Right cardiac atrium (tissue), 5 donors: Measurements from ENCODE around the gene CCDC34. TPM values are rescaled to one million over a fixed set of nuclear protein-coding genes. Genes with fewer than 3 reads are reported as not detected.

Source experiments
- ATAC-seq, 2 donors: fragments of 200-7000 bp; cut with Tn5 transposase; one replicate each; pipeline versions ENCODE4 v1.8.0 to v1.9.1; 2020; ENCODE audit warnings: moderate library complexity in 2 of 2, mild to moderate bottlenecking in 1 of 2
- DNase-seq, 3 donors: peaks; one replicate each; pipeline ENCODE4 v3.0.0-alpha.2; 2020
- H3K27ac ChIP-seq: one replicate; pipeline ENCODE4 v1.5.1; 2013; ENCODE audit warnings: mild to moderate bottlenecking, low read length, control low read depth, moderate library complexity
- H3K27me3 ChIP-seq: one replicate; pipeline ENCODE4 v1.6.1; 2013; ENCODE audit not compliant: control insufficient read depth, insufficient read depth
- H3K4me1 ChIP-seq: one replicate; pipeline ENCODE4 v1.6.1; 2013; ENCODE audit warnings: low read length; ENCODE audit not compliant: control insufficient read depth, insufficient read depth
- H3K4me3 ChIP-seq: one replicate; pipeline ENCODE4 v1.5.1; 2013; ENCODE audit warnings: low read length, control low read depth
- H3K9me3 ChIP-seq: one replicate; pipeline ENCODE4 v1.6.1; 2013; ENCODE audit warnings: low read length; ENCODE audit not compliant: control insufficient read depth
- WGBS: extraction: QIAGEN DNeasy Blood & Tissue Kit; methylation state at CpG from one replicate; pipeline ENCODE4 v1.1.7; 2013; 5-methylcytosine and 5-hydroxymethylcytosine counted together
- intact Hi-C, 4 donors: fragments of 100-400 bp; cut with DNase I; formaldehyde crosslinking; loops; one replicate each; pipeline versions ENCODE4 v1.11.0 to v1.14.0; 2022 to 2023
- polyA plus RNA-seq: library from polyadenylated mRNA; stranded (reverse); fragments of 200-250 nt; gene quantifications from one replicate; pipeline ENCODE4 v1.2.3, GENCODE V29; 2013
- total RNA-seq, 4 donors: library from RNA; stranded (reverse); fragmentation: NEBNext Ultra II Directional; extraction: Animal tissue kit (Norgen Biotek cat#: 25700); gene quantifications; one replicate each; pipeline ENCODE4 v1.2.1, GENCODE V29; 2021
- donor health status: healthy with polysubstance abuse.
- donor health status: DM: no; HTN: yes; CAD: no.
- donor health status: DM: no; HTN: no; CAD: no.
- donor health status: DM: no; HTN: yes; CAD: no; lungs with severe emphysema.
- donor health status: DM: yes; HTN: yes; CAD: no.

Gene CCDC34
- total and polyA plus RNA-seq, 5 donors = 2.1 to 4.4 (median 4.0) TPM

DNA sequence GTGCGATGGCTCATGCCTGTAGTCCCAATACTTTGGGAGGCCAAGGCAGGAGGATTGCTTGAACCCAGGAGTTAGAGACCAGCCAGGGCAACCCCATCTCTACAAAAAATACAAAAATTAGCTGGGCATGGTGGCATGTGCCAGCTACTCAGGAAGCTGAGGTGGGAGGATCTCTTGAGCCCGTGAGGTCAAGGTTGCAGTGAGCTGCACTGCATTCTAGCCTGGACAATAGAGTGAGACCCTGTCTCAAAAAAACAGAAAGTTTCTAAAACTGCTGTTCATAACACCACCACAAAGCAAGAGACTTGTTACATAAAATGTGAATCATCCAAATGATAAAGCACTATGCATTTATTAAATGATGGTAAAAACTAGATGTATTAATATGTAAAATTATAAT lies 40.2 kb upstream of the CCDC34 start:
- DNase-seq = no peak
- Histone ChIP-seq H3K27me3 (no peaks in the 10 kb centered on the region), H3K27ac (no peak overlapping the region), H3K4me3 (no peak overlapping the region), H3K9me3 (no peaks in the 10 kb centered on the region), H3K4me1 (peaks cover 1% of the 10 kb centered on the region)
- intact Hi-C loops = no loop called here
- WGBS = 89% methylated on average over 2 of the region's 2 CpGs
- ATAC-seq = no peak

DNA sequence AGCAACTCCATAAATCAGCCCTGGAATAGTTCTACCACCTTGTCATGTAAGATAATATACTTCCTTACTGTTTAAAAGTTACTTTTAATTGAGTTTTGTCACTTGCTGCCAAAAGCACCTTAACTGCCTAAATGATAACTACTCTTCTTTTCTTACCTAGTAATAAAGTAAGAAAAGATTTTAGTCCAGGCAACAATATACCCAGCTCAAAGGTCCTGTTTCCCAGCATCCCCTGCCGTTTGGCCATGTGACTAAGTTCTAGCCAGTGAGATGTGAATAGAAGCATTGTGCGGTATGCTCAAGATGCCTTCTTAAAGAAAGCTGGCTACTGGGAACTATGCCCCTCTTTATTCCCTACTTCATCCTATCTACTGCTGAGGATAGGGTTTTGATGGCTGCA lies 39.4 kb upstream of the CCDC34 start:
- H3K27me3 ChIP-seq = no peaks in the 10 kb centered on the region
- DNase-seq (no peak), ATAC-seq (no peak)
- H3K27ac ChIP-seq = no peak overlapping the region
- intact Hi-C loops = no loop called here
- no peaks in the 10 kb centered on the region for H3K9me3 ChIP-seq
- WGBS = 91% methylated on average over 2 of the region's 2 CpGs
- peaks cover 1% of the 10 kb centered on the region for H3K4me1 ChIP-seq
- H3K4me3 ChIP-seq = no peak overlapping the region

DNA sequence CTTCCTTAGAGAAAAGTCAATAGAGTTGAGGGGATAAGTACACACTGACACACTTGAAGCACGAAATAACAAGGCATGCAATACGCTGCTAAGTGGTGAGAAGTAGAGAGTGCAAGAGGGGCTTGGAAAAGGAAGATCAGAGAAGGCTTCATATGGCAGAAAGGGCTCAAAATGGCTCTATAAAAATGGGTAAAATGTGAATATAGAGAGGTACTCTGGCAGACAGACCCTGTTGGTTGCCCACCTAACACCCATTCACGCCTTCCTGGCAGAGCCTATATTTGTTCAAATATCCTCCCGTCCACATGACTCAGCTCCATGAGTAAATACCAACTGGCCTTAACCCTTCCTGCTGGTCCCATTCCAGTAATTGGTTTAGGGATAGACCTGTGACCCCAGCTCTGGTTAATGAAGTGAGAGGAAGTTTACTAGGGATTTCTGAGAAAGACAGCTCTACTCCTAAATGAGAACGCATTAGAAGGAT lies 38.9 kb upstream of the CCDC34 start:
- ATAC-seq = no peak
- peaks cover 1% of the 10 kb centered on the region for H3K4me1 ChIP-seq
- intact Hi-C loops = no loop called here
- no peak for DNase-seq
- H3K4me3 ChIP-seq = no peak overlapping the region
- no peaks in the 10 kb centered on the region for H3K27me3 ChIP-seq
- H3K27ac ChIP-seq = no peak overlapping the region
- WGBS = 92% methylated on average over 5 of the region's 5 CpGs
- no peaks in the 10 kb centered on the region for H3K9me3 ChIP-seq

DNA sequence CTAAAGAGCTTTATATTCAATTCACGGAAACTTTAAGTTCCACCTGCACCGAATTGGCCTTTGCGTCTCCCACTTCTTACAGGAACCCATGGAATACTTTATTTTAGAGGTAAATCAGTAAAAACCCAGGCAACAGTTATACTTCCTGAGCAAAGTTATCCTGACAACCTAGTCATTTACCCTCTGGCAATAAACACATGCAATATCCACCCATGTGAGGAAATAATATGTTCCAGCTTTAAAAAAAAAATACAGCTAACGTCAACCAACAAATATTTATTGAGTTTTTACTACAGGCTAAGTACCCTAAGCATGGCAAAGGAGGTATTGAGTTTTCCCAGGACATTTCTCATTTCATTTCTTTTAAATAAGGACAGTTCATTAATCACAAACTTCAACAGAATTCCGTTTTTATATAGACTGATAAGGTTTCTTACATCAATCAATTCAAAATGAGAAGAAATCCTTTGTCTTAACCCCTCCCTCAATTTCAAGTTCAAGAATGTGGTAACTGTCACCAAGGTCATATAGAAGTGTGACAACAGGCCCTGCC lies 38.3 kb upstream of the CCDC34 start:
- intact Hi-C loops = no loop called here

DNA sequence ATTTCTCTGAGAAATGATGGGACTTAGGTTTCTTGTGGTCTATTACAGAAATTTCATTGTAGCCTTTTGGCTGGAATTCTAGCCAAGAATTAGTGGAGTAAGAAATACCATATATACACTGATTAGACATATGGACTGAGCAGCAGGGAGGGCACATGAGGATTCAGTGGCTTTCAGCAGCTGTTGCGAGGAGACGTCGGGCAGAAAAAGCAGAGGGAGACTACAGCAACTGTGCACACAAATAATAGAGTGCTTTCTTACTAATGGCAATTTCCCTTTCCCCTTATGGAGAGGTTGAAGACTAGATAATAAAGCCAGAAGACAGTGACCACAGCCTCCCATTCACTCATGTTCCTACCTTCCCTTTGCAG lies 35.4 kb upstream of the CCDC34 start:
- Histone ChIP-seq H3K9me3 (no peaks in the 10 kb centered on the region), H3K4me1 (peaks cover 8% of the 10 kb centered on the region), H3K27me3 (no peaks in the 10 kb centered on the region), H3K27ac (no peak overlapping the region), H3K4me3 (no peak overlapping the region)
- WGBS = 90% methylated on average over 3 of the region's 3 CpGs
- DNase-seq = no peak
- ATAC-seq = no peak
- intact Hi-C loops = loop anchor here in 3 of 4 donors (10.0 kb wide), 2 partner anchors 66 to 214 kb away; no protein-coding TSS in a partner anchor

More for the DNA sequence above, 38.3 kb upstream of the CCDC34 start:
- DNase-seq (no peak), ATAC-seq (no peak)
- H3K4me3 ChIP-seq = no peak overlapping the region
- WGBS = 91% methylated on average over 5 of the region's 5 CpGs
- no peaks in the 10 kb centered on the region for H3K27me3 ChIP-seq
- no peaks in the 10 kb centered on the region for H3K9me3 ChIP-seq
- no peak overlapping the region for H3K27ac ChIP-seq
- peaks cover 1% of the 10 kb centered on the region for H3K4me1 ChIP-seq

DNA sequence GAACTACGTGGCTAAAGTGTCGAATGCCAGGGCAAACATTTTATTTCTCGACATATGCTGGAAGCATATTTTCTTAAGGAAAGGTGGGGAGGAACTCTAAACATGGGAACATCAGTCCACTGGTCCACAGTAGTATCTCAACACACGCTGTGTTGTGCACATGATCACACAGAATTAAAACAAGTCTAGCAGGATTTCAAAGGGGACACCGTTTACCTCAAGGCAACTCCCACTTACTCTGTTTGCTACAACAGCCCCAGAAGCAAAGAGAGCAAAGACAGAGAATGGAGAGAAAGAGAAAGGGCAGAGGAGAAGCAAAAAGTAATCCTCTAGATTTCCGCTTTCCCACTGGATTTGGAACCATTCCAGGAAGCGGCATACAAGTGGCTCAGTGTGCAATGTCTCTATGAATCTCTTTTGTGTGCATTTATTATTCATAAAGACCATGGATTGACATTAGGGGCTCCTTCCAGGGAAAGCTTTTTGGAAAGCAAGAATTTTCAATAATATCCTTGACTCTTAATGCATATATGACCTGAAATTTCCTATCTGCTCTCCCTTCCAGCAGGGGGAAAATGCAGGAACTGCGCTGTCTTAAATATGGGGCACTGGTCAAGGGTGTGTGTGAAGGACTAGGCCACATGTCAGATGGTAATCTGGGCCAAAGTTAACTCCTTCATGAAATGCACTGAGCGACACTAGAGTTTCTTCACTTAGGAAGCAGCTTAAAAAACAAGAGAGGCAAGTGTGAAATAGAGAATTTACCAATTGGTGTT lies 34.8 kb upstream of the CCDC34 start:
- 71% methylated on average over 9 of the region's 9 CpGs for WGBS
- H3K4me1 ChIP-seq = peaks cover 7% of the 10 kb centered on the region
- H3K27ac ChIP-seq = no peak overlapping the region
- DNase-seq (no peak), ATAC-seq (no peak)
- no peaks in the 10 kb centered on the region for H3K27me3 ChIP-seq
- intact Hi-C loops = loop anchor here in 3 of 4 donors (10.0 kb wide), 2 partner anchors 67 to 213 kb away; no protein-coding TSS in a partner anchor
- no peak overlapping the region for H3K4me3 ChIP-seq
- H3K9me3 ChIP-seq = no peaks in the 10 kb centered on the region

DNA sequence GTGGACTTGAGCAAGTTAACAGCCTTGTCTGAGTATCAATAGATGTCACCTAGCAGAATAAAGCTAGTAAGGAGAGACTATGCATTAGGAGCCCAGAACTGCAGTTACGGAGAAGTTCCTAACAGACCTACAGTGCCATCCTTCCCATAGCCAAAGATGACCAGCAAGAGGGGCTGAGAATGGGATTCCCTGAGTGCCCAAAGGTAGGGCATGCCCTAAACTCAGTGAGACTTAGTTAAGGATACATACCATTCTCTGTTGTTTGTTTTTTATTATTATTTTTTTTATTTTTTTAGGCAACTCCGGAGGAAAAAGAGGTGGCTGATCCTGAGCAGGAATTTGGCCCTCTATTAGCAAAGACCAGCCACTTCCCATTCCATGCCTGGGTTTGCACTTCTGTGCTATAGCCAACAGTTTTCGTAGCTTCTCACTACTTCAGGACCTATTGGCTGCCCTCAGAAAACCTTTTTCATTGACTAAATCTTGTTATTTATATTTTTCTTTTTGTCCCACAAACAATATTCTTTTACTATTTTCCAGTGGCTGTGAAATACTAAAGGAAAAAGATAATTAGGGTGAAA lies 33.3 kb upstream of the CCDC34 start:
- no peak for ATAC-seq
- Histone ChIP-seq H3K9me3 (no peaks in the 10 kb centered on the region), H3K27ac (peak overlapping the region; percentile 7), H3K4me1 (peaks cover 9% of the 10 kb centered on the region), H3K4me3 (no peak overlapping the region), H3K27me3 (no peaks in the 10 kb centered on the region)
- intact Hi-C loops = loop anchor here in 3 of 4 donors (10.0 kb wide), 2 partner anchors 68 to 212 kb away; no protein-coding TSS in a partner anchor
- no peak for DNase-seq
- WGBS = 67% methylated on average over 3 of the region's 3 CpGs

DNA sequence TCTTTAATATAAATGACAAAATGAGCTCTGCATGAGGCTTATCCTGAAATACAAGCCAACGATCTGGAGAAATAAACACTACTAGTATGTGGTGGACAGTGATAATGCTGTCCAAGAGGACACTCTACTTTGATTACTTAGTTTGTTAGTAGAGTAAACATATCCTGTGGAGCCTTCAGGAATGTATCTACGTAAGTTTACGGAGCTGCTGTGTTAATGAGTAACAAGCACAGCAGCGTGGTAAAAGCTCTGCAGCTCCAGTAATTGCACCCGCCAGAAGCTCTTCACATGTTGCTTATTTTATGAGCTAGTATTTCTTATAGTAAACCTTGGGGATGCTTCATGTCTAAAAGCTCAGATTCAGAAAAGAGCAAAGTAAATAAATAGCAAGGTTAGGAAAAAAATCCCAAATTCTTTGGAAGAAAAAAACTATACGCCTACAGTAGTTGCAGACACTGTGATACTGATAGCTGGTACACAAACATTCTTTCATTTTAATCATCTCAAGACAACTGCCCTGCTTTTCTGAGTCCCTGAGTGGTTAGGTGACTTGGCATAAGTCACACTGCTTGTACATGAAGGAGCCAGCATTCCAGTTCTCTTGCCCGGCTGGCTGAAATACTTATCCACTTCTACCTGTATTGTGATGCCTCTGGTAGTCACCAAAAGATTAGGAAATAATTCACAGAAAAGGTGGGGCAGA lies 32.7 kb upstream of the CCDC34 start:
- peaks cover 9% of the 10 kb centered on the region for H3K4me1 ChIP-seq

DNA sequence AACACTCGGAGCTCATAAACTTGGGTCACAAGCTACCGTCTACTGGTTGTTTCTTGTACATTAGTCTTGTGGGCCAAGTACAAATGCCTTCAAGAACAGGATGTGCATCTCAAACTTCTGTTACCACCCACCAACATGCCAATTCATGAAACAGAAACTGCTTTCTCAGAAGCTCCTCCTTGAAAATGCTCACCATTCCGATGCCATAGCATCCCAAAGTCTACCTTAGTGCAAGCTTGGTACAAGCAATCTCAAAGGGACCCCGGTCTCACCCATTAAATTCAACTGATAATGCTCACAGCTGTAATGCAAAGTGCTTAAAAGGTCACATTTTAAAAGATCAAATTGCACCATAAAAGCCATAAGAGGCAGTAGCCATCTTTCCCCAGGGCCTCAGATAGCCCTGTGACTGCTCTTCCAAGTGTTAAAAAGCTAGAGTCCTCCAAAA lies 31.8 kb upstream of the CCDC34 start:
- intact Hi-C loops = loop anchor here in 3 of 4 donors (10.0 kb wide), 2 partner anchors 70 to 210 kb away; no protein-coding TSS in a partner anchor

More for the DNA sequence above, 32.7 kb upstream of the CCDC34 start:
- no peaks in the 10 kb centered on the region for H3K9me3 ChIP-seq
- DNase-seq = no peak
- peak; percentile 44 to 50 for ATAC-seq
- intact Hi-C loops = loop anchor here in 3 of 4 donors (10.0 kb wide), 2 partner anchors 69 to 211 kb away; no protein-coding TSS in a partner anchor
- H3K27me3 ChIP-seq = no peaks in the 10 kb centered on the region
- H3K27ac ChIP-seq = no peak overlapping the region
- WGBS = 43% methylated on average over 7 of the region's 7 CpGs
- no peak overlapping the region for H3K4me3 ChIP-seq

DNA sequence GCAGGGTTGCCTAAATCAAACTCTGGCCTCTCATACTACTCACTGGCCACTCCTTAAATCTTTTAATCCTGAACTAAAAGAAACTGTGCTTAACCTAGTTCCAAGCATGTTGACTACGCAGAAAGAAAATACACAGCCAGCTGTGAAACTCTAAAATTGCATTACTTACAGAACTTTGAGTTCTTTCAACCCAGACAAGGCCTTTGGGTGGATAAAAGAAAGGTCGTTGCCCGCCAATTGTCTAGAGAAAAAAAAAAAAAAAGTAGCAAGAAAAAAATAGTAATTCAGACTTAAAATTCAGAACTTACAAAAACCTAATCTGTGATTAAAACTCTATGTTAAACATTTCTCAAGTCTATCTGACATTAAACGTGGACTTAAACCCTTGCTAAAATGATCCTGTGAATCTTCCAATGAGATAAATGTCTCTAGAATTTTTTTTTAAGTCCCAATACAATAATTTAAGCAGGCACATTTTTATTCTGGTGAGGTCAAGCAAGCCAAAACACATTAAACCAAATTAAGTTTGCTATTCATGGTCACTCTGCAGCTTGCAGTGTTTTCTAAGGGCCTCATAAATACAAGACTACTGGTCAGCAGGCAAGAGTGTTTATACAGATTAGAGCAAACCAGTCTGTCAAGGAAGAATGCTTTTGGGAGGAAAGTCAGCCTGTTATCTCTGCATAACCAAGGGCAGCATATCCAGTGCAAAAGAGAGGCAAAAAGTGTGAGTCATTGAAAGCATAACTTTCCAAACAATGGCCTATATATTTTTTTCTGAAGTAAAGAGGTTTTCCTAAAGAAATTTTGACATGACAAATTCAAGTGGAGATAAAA lies 29.5 kb upstream of the CCDC34 start:
- H3K27ac ChIP-seq = no peak overlapping the region
- peaks cover 9% of the 10 kb centered on the region for H3K4me1 ChIP-seq
- 66% methylated on average over 4 of the region's 4 CpGs for WGBS
- ATAC-seq (peak; percentile 79 to 81), DNase-seq (no peak)
- H3K4me3 ChIP-seq = no peak overlapping the region
- no peaks in the 10 kb centered on the region for H3K27me3 ChIP-seq
- no peaks in the 10 kb centered on the region for H3K9me3 ChIP-seq
- intact Hi-C loops = loop anchor here in 3 of 4 donors (10.0 kb wide), 2 partner anchors 72 to 208 kb away; no protein-coding TSS in a partner anchor

More for the DNA sequence above, 31.8 kb upstream of the CCDC34 start:
- Histone ChIP-seq H3K27ac (peak overlapping the region; percentile 45), H3K4me1 (peaks cover 9% of the 10 kb centered on the region), H3K9me3 (no peaks in the 10 kb centered on the region), H3K27me3 (no peaks in the 10 kb centered on the region), H3K4me3 (no peak overlapping the region)
- no peak for DNase-seq
- ATAC-seq = no peak
- WGBS = 60% methylated on average over 4 of the region's 4 CpGs
